ENCODE measurements around the gene AGBL1.

AGBL1 gene

GRCh38 chr15:86885616-86886015 lies 805.9 kb downstream of the AGBL1 start:
- Histone ChIP-seq H3K9me3 (replicated peaks in 1 of 2; ENCODE audit: control insufficient read depth in 2 of 2, insufficient read depth in 1 of 2, low read depth in 1 of 2, low read length in 2 of 2) (no peaks in the 10 kb centered on the region), H3K4me1 (ENCODE audit: control insufficient read depth in 2 of 2, insufficient read depth in 1 of 2, low read depth in 1 of 2, low read length in 2 of 2) (no peaks in the 10 kb centered on the region), H3K4me2 (ENCODE audit: insufficient read depth, low read length, poor library complexity, severe bottlenecking) (no peak overlapping the region), H2AFZ (ENCODE audit: low read length) (no peak overlapping the region), H2BK120ac (ENCODE audit: low read depth, low read length) (no peak overlapping the region), H2BK5ac (ENCODE audit: low read length) (no peak overlapping the region), H3K36me3 (replicated peaks in 1 of 2; ENCODE audit: control insufficient read depth in 2 of 2, insufficient read depth in 2 of 2, low read length in 2 of 2) (no peaks in the 10 kb centered on the region), H3K27me3 (ENCODE audit: control insufficient read depth in 3 of 3, insufficient read depth in 3 of 3, low read depth in 1 of 3, low read length in 3 of 3) (no peaks in the 10 kb centered on the region), H3K4ac (ENCODE audit: low read length) (no peak overlapping the region), H3K79me1 (ENCODE audit: low read depth, low read length) (no peaks in the 10 kb centered on the region), H3K18ac (ENCODE audit: low read length) (no peak overlapping the region), H3K27ac (replicated peaks; ENCODE audit: low read length) (no peak overlapping the region), H3K4me3 (ENCODE audit: low read length in 2 of 2) (no peak overlapping the region), H2BK15ac (ENCODE audit: low read length) (no peak overlapping the region), H3K9ac (ENCODE audit: low read depth, low read length, poor library complexity) (no peak overlapping the region), H3K14ac (ENCODE audit: low read length) (no peak overlapping the region), H3K23ac (ENCODE audit: low read depth, low read length, poor library complexity) (no peak overlapping the region), H4K91ac (ENCODE audit: low read depth, low read length, poor library complexity) (no peak overlapping the region), H2AK5ac (ENCODE audit: low read depth, low read length) (no peak overlapping the region), H4K8ac (ENCODE audit: low read depth, low read length) (no peak overlapping the region), H2BK12ac (ENCODE audit: low read length) (no peak overlapping the region)
- DNase-seq (ENCODE audit: low spot score), result no peak
- WGBS, 2 donors (ENCODE audit: extremely low coverage in 2 of 2, insufficient read length in 2 of 2, insufficient replicate concordance in 1 of 2), result no CpG with 5 or more reads among the region's 1 CpG

- WGBS, 2 donors (ENCODE audit: extremely low coverage in 2 of 2, insufficient read length in 2 of 2, insufficient replicate concordance in 1 of 2), result no CpG with 5 or more reads among the region's 10 CpGs
- Histone ChIP-seq H2AK5ac (ENCODE audit: low read depth, low read length) (no peak overlapping the region), H2BK15ac (ENCODE audit: low read length) (no peak overlapping the region), H3K9ac (ENCODE audit: low read depth, low read length, poor library complexity) (no peak overlapping the region), H4K8ac (ENCODE audit: low read depth, low read length) (no peak overlapping the region), H3K79me1 (ENCODE audit: low read depth, low read length) (no peaks in the 10 kb centered on the region), H3K27ac (replicated peaks; ENCODE audit: low read length) (no peak overlapping the region), H3K18ac (ENCODE audit: low read length) (no peak overlapping the region), H2BK120ac (ENCODE audit: low read depth, low read length) (no peak overlapping the region), H3K27me3 (ENCODE audit: control insufficient read depth in 3 of 3, insufficient read depth in 3 of 3, low read depth in 1 of 3, low read length in 3 of 3) (no peaks in the 10 kb centered on the region), H2BK5ac (ENCODE audit: low read length) (no peak overlapping the region), H3K4me3 (ENCODE audit: low read length in 2 of 2) (no peak overlapping the region), H2AFZ (ENCODE audit: low read length) (no peak overlapping the region), H4K91ac (ENCODE audit: low read depth, low read length, poor library complexity) (no peak overlapping the region), H3K4ac (ENCODE audit: low read length) (no peak overlapping the region), H3K9me3 (replicated peaks in 1 of 2; ENCODE audit: control insufficient read depth in 2 of 2, insufficient read depth in 1 of 2, low read depth in 1 of 2, low read length in 2 of 2) (no peaks in the 10 kb centered on the region), H3K36me3 (replicated peaks in 1 of 2; ENCODE audit: control insufficient read depth in 2 of 2, insufficient read depth in 2 of 2, low read length in 2 of 2) (no peaks in the 10 kb centered on the region), H3K14ac (ENCODE audit: low read length) (no peak overlapping the region), H3K23ac (ENCODE audit: low read depth, low read length, poor library complexity) (no peak overlapping the region), H3K4me1 (ENCODE audit: control insufficient read depth in 2 of 2, insufficient read depth in 1 of 2, low read depth in 1 of 2, low read length in 2 of 2) (no peaks in the 10 kb centered on the region), H2BK12ac (ENCODE audit: low read length) (no peak overlapping the region), H3K4me2 (ENCODE audit: insufficient read depth, low read length, poor library complexity, severe bottlenecking) (no peak overlapping the region)
- DNase-seq (ENCODE audit: low spot score), result no peak
These were observed 813.2 kb downstream of the AGBL1 start for GRCh38 chr15:86892774-86893449.

- Histone ChIP-seq H3K4me3 (ENCODE audit: low read length in 2 of 2) (no peak overlapping the region), H3K4me1 (ENCODE audit: control insufficient read depth in 2 of 2, insufficient read depth in 1 of 2, low read depth in 1 of 2, low read length in 2 of 2) (no peaks in the 10 kb centered on the region), H3K18ac (ENCODE audit: low read length) (no peak overlapping the region), H3K27me3 (ENCODE audit: control insufficient read depth in 3 of 3, insufficient read depth in 3 of 3, low read depth in 1 of 3, low read length in 3 of 3) (no peaks in the 10 kb centered on the region), H2BK12ac (ENCODE audit: low read length) (no peak overlapping the region), H3K4me2 (ENCODE audit: insufficient read depth, low read length, poor library complexity, severe bottlenecking) (no peak overlapping the region), H2AK5ac (ENCODE audit: low read depth, low read length) (no peak overlapping the region), H2AFZ (ENCODE audit: low read length) (no peak overlapping the region), H3K9me3 (replicated peaks in 1 of 2; ENCODE audit: control insufficient read depth in 2 of 2, insufficient read depth in 1 of 2, low read depth in 1 of 2, low read length in 2 of 2) (no peaks in the 10 kb centered on the region), H3K36me3 (replicated peaks in 1 of 2; ENCODE audit: control insufficient read depth in 2 of 2, insufficient read depth in 2 of 2, low read length in 2 of 2) (no peaks in the 10 kb centered on the region), H2BK15ac (ENCODE audit: low read length) (no peak overlapping the region), H3K79me1 (ENCODE audit: low read depth, low read length) (no peaks in the 10 kb centered on the region), H3K27ac (replicated peaks; ENCODE audit: low read length) (no peak overlapping the region), H2BK120ac (ENCODE audit: low read depth, low read length) (no peak overlapping the region), H2BK5ac (ENCODE audit: low read length) (no peak overlapping the region), H3K14ac (ENCODE audit: low read length) (no peak overlapping the region), H4K91ac (ENCODE audit: low read depth, low read length, poor library complexity) (no peak overlapping the region), H3K9ac (ENCODE audit: low read depth, low read length, poor library complexity) (no peak overlapping the region), H3K4ac (ENCODE audit: low read length) (no peak overlapping the region), H4K8ac (ENCODE audit: low read depth, low read length) (no peak overlapping the region), H3K23ac (ENCODE audit: low read depth, low read length, poor library complexity) (no peak overlapping the region)
- no CpG with 5 or more reads among the region's 3 CpGs for WGBS, 2 donors (ENCODE audit: extremely low coverage in 2 of 2, insufficient read length in 2 of 2, insufficient replicate concordance in 1 of 2)
- DNase-seq (ENCODE audit: low spot score), result no peak
These were observed 814.6 kb downstream of the AGBL1 start for GRCh38 chr15:86894269-86894668.

- H4K91ac ChIP-seq (ENCODE audit: low read depth, low read length, poor library complexity), result no peak overlapping the region
- H3K27ac ChIP-seq (replicated peaks; ENCODE audit: low read length), result no peak overlapping the region
- H3K36me3 ChIP-seq (replicated peaks in 1 of 2; ENCODE audit: control insufficient read depth in 2 of 2, insufficient read depth in 2 of 2, low read length in 2 of 2), result no peaks in the 10 kb centered on the region
- H3K79me1 ChIP-seq (ENCODE audit: low read depth, low read length), result no peaks in the 10 kb centered on the region
- H2BK120ac ChIP-seq (ENCODE audit: low read depth, low read length), result no peak overlapping the region
- DNase-seq (ENCODE audit: low spot score), result no peak
- no peak overlapping the region for H3K18ac ChIP-seq (ENCODE audit: low read length)
- WGBS, 2 donors (ENCODE audit: extremely low coverage in 2 of 2, insufficient read length in 2 of 2, insufficient replicate concordance in 1 of 2), result no CpG with 5 or more reads among the region's 4 CpGs
- no peak overlapping the region for H3K23ac ChIP-seq (ENCODE audit: low read depth, low read length, poor library complexity)
- H3K4me2 ChIP-seq (ENCODE audit: insufficient read depth, low read length, poor library complexity, severe bottlenecking), result no peak overlapping the region
- no peaks in the 10 kb centered on the region for H3K27me3 ChIP-seq (ENCODE audit: control insufficient read depth in 3 of 3, insufficient read depth in 3 of 3, low read depth in 1 of 3, low read length in 3 of 3)
- H3K9ac ChIP-seq (ENCODE audit: low read depth, low read length, poor library complexity), result no peak overlapping the region
- peaks cover 0 to 5% of the 10 kb centered on the region in 2 donors for H3K4me1 ChIP-seq (ENCODE audit: control insufficient read depth in 2 of 2, insufficient read depth in 1 of 2, low read depth in 1 of 2, low read length in 2 of 2)
- H2BK5ac ChIP-seq (ENCODE audit: low read length), result no peak overlapping the region
- H3K4me3 ChIP-seq (ENCODE audit: low read length in 2 of 2), result no peak overlapping the region
- no peak overlapping the region for H2BK12ac ChIP-seq (ENCODE audit: low read length)
- no peak overlapping the region for H3K4ac ChIP-seq (ENCODE audit: low read length)
- no peak overlapping the region for H2AFZ ChIP-seq (ENCODE audit: low read length)
- no peaks in the 10 kb centered on the region for H3K9me3 ChIP-seq (replicated peaks in 1 of 2; ENCODE audit: control insufficient read depth in 2 of 2, insufficient read depth in 1 of 2, low read depth in 1 of 2, low read length in 2 of 2)
- H4K8ac ChIP-seq (ENCODE audit: low read depth, low read length), result no peak overlapping the region
- no peak overlapping the region for H3K14ac ChIP-seq (ENCODE audit: low read length)
- H2AK5ac ChIP-seq (ENCODE audit: low read depth, low read length), result no peak overlapping the region
- H2BK15ac ChIP-seq (ENCODE audit: low read length), result no peak overlapping the region
These were observed 824.2 kb downstream of the AGBL1 start for GRCh38 chr15:86903642-86904421.
